ENCODE measurements around the gene POLN. TPM values are rescaled to one million over a fixed set of nuclear protein-coding genes. Genes with fewer than 3 reads are reported as not detected.

POLN gene
- total RNA-seq, 1 experiment from 2014 or later, result 1.3 TPM

GRCh38 chr4:2175990-2176698 lies 65.8 kb downstream of the POLN start:
- Histone ChIP-seq H3K36me3 (ENCODE audit: low read depth) (no peaks in the 10 kb centered on the region), H3K4me1 (replicated peaks; ENCODE audit: insufficient read depth) (no peaks in the 10 kb centered on the region), H3K79me2 (ENCODE audit: low read depth) (no peaks in the 10 kb centered on the region), H3K4me3 (no peak overlapping the region), H3K27ac (no peak overlapping the region), H3F3A (ENCODE audit: insufficient read depth, low read depth) (no peaks in the 10 kb centered on the region), H4K20me1 (ENCODE audit: insufficient read depth) (no peaks in the 10 kb centered on the region), H3K27me3 (ENCODE audit: insufficient read depth, low read depth) (no peaks in the 10 kb centered on the region), H3K9me2 (ENCODE audit: insufficient read depth) (no peaks in the 10 kb centered on the region), H2AFZ (no peak overlapping the region), H3K9me3 (ENCODE audit: insufficient read depth, low read depth) (no peaks in the 10 kb centered on the region), H3K4me2 (no peak overlapping the region)
- BruUV-seq (replicated peaks), result no TSS peak
- TF ChIP-seq, protein P1, sequence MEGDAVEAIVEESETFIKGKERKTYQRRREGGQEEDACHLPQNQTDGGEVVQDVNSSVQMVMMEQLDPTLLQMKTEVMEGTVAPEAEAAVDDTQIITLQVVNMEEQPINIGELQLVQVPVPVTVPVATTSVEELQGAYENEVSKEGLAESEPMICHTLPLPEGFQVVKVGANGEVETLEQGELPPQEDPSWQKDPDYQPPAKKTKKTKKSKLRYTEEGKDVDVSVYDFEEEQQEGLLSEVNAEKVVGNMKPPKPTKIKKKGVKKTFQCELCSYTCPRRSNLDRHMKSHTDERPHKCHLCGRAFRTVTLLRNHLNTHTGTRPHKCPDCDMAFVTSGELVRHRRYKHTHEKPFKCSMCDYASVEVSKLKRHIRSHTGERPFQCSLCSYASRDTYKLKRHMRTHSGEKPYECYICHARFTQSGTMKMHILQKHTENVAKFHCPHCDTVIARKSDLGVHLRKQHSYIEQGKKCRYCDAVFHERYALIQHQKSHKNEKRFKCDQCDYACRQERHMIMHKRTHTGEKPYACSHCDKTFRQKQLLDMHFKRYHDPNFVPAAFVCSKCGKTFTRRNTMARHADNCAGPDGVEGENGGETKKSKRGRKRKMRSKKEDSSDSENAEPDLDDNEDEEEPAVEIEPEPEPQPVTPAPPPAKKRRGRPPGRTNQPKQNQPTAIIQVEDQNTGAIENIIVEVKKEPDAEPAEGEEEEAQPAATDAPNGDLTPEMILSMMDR (conservative IDR thresholded peaks at IDR 0.05), result no peak
- TF ChIP-seq EZH2 (IDR thresholded peaks at IDR 0.05; ENCODE audit: low read depth), result no peak
- CTCF ChIA-PET, result no interaction called here
- intact Hi-C loops (cut with micrococcal nuclease; ENCODE audit: unreplicated experiment), result no loop called here
- POLR2A ChIA-PET (ENCODE audit: unreplicated experiment), result no interaction called here
- no peak for DNase-seq

- Histone ChIP-seq H3K4me2 (no peak overlapping the region), H4K20me1 (ENCODE audit: insufficient read depth) (no peaks in the 10 kb centered on the region), H3K27ac (no peak overlapping the region), H3K9me3 (ENCODE audit: insufficient read depth, low read depth) (no peaks in the 10 kb centered on the region), H2AFZ (no peak overlapping the region), H3K9me2 (ENCODE audit: insufficient read depth) (no peaks in the 10 kb centered on the region), H3K4me3 (no peak overlapping the region), H3K4me1 (replicated peaks; ENCODE audit: insufficient read depth) (no peaks in the 10 kb centered on the region), H3K27me3 (ENCODE audit: insufficient read depth, low read depth) (no peaks in the 10 kb centered on the region), H3K36me3 (ENCODE audit: low read depth) (no peaks in the 10 kb centered on the region), H3K79me2 (ENCODE audit: low read depth) (no peaks in the 10 kb centered on the region), H3F3A (ENCODE audit: insufficient read depth, low read depth) (no peaks in the 10 kb centered on the region)
- intact Hi-C loops (cut with micrococcal nuclease; ENCODE audit: unreplicated experiment), result no loop called here
- DNase-seq, result no peak
- BruUV-seq (replicated peaks), result no TSS peak
- POLR2A ChIA-PET (ENCODE audit: unreplicated experiment), result no interaction called here
- TF ChIP-seq EZH2 (IDR thresholded peaks at IDR 0.05; ENCODE audit: low read depth), result no peak
- TF ChIP-seq, protein P1 (conservative IDR thresholded peaks at IDR 0.05), result no peak
- CTCF ChIA-PET, result no interaction called here
Observed at GRCh38 chr4:2174061-2174460, 67.9 kb downstream of the POLN start.

DNA sequence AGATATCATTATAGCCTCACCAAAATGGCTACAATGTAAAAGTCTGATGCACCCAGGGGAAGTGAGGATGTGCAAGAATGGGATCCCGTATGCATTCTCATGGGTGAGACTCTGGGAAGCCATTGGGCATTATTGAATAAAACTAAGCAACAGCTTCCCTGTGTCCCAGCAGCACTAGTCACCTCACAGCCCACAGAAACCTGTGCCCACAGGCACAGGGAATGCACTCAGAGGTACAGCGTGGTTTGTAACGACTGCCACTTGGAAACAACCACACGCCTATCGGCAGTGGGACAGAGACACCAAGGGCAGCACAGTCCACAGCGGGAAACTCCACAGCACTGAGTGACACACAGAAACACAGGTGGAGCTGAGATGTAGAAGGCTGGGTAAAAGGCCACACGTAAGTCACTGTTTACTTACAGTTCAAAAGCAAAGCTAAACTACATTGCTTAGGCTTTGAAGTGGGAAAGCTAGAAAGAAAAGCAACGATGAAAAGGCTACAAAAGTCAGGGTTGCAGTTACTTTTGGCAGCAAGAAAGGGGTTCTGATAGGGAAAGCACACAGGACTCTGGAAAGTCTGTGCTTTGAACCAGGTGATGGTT lies 69.2 kb downstream of the POLN start:
- Histone ChIP-seq H3K27ac (no peak overlapping the region), H3K4me1 (replicated peaks; ENCODE audit: insufficient read depth) (no peaks in the 10 kb centered on the region), H3K4me2 (no peak overlapping the region), H3F3A (ENCODE audit: insufficient read depth, low read depth) (no peaks in the 10 kb centered on the region), H4K20me1 (ENCODE audit: insufficient read depth) (no peaks in the 10 kb centered on the region), H3K9me3 (ENCODE audit: insufficient read depth, low read depth) (no peaks in the 10 kb centered on the region), H3K79me2 (ENCODE audit: low read depth) (no peaks in the 10 kb centered on the region), H2AFZ (no peak overlapping the region), H3K9me2 (ENCODE audit: insufficient read depth) (no peaks in the 10 kb centered on the region), H3K27me3 (ENCODE audit: insufficient read depth, low read depth) (no peaks in the 10 kb centered on the region), H3K4me3 (no peak overlapping the region), H3K36me3 (ENCODE audit: low read depth) (no peaks in the 10 kb centered on the region)
- TF ChIP-seq, protein P1 (conservative IDR thresholded peaks at IDR 0.05), result no peak
- TF ChIP-seq EZH2 (IDR thresholded peaks at IDR 0.05; ENCODE audit: low read depth), result no peak
- CTCF ChIA-PET, result no interaction called here
- no TSS peak for BruUV-seq (replicated peaks)
- intact Hi-C loops (cut with micrococcal nuclease; ENCODE audit: unreplicated experiment), result no loop called here
- DNase-seq, result no peak
- POLR2A ChIA-PET (ENCODE audit: unreplicated experiment), result interaction anchor here (0.7 kb wide), 1 partner anchor 114 kb away, joined by 5 read pairs; the partner anchor contains the start of gene NAT8L

Data from PC-9 (cell line).